OCI-LY7 (cell line): ENCODE results near the gene CHCHD6.

ENCODE experiments used
- EZH2phosphoT487 ChIP-seq: fragments of 200-600 bp; sonication (generic); IDR thresholded peaks from 2 replicates; pipeline ENCODE4 v1.6.1; 2018; ENCODE audit warnings: low read depth, borderline replicate concordance, mild to moderate bottlenecking, mixed run types, antibody characterized with exemption, low read length, moderate library complexity, mixed read lengths
- TF ChIP-seq, protein P1 (sequence below): fragments of 200-600 bp; sonication (generic); conservative IDR thresholded peaks from 2 replicates; pipeline ENCODE4 v1.5.1; 2014; ENCODE audit warnings: mild to moderate bottlenecking, antibody characterized with exemption, low read length, moderate library complexity, mixed read lengths

DNA sequence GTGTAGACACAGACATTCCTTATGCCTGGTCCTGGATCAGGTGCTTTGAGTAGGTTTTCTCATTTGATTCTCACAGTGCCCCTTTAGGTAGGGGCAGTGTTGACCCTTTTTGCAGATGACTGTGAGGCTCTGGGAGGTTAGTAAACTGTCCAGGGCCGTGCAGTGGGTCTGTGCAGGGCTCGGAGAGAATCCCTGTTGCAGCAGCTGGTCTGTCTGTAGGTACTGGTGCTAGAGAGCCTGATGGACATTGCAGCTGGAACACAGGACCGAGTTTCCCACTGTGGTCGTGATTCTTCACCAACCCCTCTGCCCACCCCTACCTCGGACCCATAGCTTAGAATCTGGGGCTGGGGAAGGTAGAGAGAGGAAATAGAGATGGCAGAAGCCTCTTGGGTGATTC lies 51.8 kb downstream of the CHCHD6 start:
- TF ChIP-seq, protein P1, sequence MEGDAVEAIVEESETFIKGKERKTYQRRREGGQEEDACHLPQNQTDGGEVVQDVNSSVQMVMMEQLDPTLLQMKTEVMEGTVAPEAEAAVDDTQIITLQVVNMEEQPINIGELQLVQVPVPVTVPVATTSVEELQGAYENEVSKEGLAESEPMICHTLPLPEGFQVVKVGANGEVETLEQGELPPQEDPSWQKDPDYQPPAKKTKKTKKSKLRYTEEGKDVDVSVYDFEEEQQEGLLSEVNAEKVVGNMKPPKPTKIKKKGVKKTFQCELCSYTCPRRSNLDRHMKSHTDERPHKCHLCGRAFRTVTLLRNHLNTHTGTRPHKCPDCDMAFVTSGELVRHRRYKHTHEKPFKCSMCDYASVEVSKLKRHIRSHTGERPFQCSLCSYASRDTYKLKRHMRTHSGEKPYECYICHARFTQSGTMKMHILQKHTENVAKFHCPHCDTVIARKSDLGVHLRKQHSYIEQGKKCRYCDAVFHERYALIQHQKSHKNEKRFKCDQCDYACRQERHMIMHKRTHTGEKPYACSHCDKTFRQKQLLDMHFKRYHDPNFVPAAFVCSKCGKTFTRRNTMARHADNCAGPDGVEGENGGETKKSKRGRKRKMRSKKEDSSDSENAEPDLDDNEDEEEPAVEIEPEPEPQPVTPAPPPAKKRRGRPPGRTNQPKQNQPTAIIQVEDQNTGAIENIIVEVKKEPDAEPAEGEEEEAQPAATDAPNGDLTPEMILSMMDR = no peak
- no peak for TF ChIP-seq EZH2phosphoT487
